ENCODE data around the gene CTTN. TPM values are rescaled to one million over a fixed set of nuclear protein-coding genes. Genes with fewer than 3 reads are reported as not detected.

Gene CTTN
- total and polyA plus RNA-seq, 2 of the 13 experiments (the other 11 are each of a cell fraction or from before 2014, with no cell fraction given): 84.4 to 114 TPM

DNA sequence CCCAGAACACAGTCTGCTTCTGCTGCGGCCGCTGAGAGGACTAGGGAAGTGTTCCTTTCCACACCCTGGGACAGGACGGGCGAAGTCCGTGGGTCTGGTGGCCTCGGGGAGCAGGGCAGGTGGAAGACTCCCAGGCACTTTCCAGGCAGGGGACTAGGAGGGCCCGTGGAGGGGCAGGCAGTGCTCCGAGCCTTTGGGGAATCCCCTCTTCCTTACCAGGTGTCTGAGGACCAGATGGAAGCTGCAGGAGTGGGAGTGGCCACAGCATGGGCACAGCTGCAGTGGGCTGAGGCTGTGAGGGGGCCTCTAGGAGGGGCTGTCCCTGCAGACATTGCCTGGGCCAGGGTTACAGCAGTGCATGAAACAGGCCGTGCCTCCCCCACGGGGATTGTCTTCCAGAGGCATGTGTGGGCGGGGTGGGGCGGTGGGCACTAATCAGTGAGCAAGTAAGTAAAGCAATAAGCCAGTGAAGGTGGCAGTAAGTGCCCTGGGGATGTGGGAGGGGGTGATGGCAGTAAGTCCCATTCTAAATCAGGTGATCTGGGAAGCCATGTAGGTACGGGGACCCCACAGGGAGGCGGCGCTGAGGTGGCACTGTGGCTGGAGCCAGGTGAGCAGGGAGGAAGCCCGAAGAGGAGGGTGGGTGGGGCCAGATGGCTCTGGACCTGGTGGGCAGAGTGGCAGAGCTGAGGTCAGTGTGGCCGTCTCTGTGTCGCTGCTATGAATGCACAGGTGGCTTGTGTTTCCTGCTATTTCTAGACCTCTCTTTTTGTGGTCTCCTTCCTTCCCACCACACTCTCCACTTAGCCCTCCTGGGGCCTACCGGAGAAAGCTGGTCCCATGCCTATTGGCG lies 66.4 kb downstream of the CTTN start:
- H4K20me1 ChIP-seq (ENCODE audit: insufficient read depth, low read length): no peaks in the 10 kb centered on the region
- peaks cover 0 to 15% of the 10 kb centered on the region in 2 experiments; a peak in 1 of 5 replicates for H3K27me3 ChIP-seq (ENCODE audit: control insufficient read depth in 1 of 2, insufficient read depth in 2 of 2, low read length in 2 of 2)
- H3K36me3 ChIP-seq (replicated peaks in 1 of 2; ENCODE audit: control insufficient read depth in 1 of 2, insufficient read depth in 2 of 2, low read length in 2 of 2): no peaks in the 10 kb centered on the region
- H3K4me1 ChIP-seq (ENCODE audit: insufficient read depth, low read length): no peaks in the 10 kb centered on the region
- WGBS (ENCODE audit: low lambda C conversion rate): 53% methylated on average over 19 of the region's 20 CpGs
- H3K9me3 ChIP-seq (ENCODE audit: low read length): no peaks in the 10 kb centered on the region
- H3K4me3 ChIP-seq (replicated peaks in 1 of 3; ENCODE audit: insufficient read depth in 1 of 3, low read depth in 2 of 3, low read length in 3 of 3): no peak overlapping the region
- BruUV-seq (replicated peaks): no TSS peak
- intact Hi-C loops (cut with micrococcal nuclease; ENCODE audit: unreplicated experiment) (no loop called here), in situ Hi-C loops (cut with HindIII; ENCODE audit: extremely low pct_ligation_motif_present, low pct_unique_long_range_greater_than_20kb) (loop anchor here (5.0 to 25.0 kb wide), 2 partner anchors 293 to 948 kb away; no protein-coding TSS in a partner anchor)
- no peak overlapping the region for H3K27ac ChIP-seq (ENCODE audit: extremely low read length, insufficient read depth, low read length)
- no peak for FAIRE-seq
- ChIA-PET POLR2A (no interaction called here), CTCF (ENCODE audit: low intra/inter-chr PET ratio, low total read pairs) (no interaction called here)
- no peak overlapping the region for H3K4me2 ChIP-seq (ENCODE audit: low read depth, low read length)
- no peak for DNase-seq (ENCODE audit: low spot score)
- ATAC-seq: peak; percentile 14
- H3K79me2 ChIP-seq (ENCODE audit: insufficient read depth, low read length): no peaks in the 10 kb centered on the region
- TF ChIP-seq FIP1L1 (IDR thresholded peaks at IDR 0.05; ENCODE audit: borderline replicate concordance, insufficient read depth, low read depth, low read length) (no peak), ZNF3 (CRISPR knock-in tag; IDR thresholded peaks at IDR 0.05) (no peak), PCBP2 (optimal IDR thresholded peaks at IDR 0.05; ENCODE audit: low read depth, low read length, poor library complexity, severe bottlenecking) (no peak), ZNF30 (CRISPR knock-in tag; IDR thresholded peaks at IDR 0.05) (no peak), PRMT3 (CRISPR knock-in tag; IDR thresholded peaks at IDR 0.05; ENCODE audit: borderline replicate concordance, low read depth) (no peak), GLI4 (CRISPR knock-in tag; IDR thresholded peaks at IDR 0.05; ENCODE audit: borderline replicate concordance) (no peak), ZNF232 (CRISPR knock-in tag; IDR thresholded peaks at IDR 0.05; ENCODE audit: borderline replicate concordance) (no peak), NCOA5 (CRISPR knock-in tag; IDR thresholded peaks at IDR 0.05) (no peak), ZNF101 (CRISPR knock-in tag; IDR thresholded peaks at IDR 0.05; ENCODE audit: borderline replicate concordance, low read depth) (no peak), MED13 (CRISPR knock-in tag; IDR thresholded peaks at IDR 0.05) (no peak), HNRNPH1 (optimal IDR thresholded peaks at IDR 0.05; ENCODE audit: low read depth, low read length) (no peak), NR3C1 (CRISPR knock-in tag; IDR thresholded peaks at IDR 0.05) (no peak), ZNF788 (CRISPR knock-in tag; IDR thresholded peaks at IDR 0.05; ENCODE audit: borderline replicate concordance) (no peak)
- TF ChIP-seq, protein P1, sequence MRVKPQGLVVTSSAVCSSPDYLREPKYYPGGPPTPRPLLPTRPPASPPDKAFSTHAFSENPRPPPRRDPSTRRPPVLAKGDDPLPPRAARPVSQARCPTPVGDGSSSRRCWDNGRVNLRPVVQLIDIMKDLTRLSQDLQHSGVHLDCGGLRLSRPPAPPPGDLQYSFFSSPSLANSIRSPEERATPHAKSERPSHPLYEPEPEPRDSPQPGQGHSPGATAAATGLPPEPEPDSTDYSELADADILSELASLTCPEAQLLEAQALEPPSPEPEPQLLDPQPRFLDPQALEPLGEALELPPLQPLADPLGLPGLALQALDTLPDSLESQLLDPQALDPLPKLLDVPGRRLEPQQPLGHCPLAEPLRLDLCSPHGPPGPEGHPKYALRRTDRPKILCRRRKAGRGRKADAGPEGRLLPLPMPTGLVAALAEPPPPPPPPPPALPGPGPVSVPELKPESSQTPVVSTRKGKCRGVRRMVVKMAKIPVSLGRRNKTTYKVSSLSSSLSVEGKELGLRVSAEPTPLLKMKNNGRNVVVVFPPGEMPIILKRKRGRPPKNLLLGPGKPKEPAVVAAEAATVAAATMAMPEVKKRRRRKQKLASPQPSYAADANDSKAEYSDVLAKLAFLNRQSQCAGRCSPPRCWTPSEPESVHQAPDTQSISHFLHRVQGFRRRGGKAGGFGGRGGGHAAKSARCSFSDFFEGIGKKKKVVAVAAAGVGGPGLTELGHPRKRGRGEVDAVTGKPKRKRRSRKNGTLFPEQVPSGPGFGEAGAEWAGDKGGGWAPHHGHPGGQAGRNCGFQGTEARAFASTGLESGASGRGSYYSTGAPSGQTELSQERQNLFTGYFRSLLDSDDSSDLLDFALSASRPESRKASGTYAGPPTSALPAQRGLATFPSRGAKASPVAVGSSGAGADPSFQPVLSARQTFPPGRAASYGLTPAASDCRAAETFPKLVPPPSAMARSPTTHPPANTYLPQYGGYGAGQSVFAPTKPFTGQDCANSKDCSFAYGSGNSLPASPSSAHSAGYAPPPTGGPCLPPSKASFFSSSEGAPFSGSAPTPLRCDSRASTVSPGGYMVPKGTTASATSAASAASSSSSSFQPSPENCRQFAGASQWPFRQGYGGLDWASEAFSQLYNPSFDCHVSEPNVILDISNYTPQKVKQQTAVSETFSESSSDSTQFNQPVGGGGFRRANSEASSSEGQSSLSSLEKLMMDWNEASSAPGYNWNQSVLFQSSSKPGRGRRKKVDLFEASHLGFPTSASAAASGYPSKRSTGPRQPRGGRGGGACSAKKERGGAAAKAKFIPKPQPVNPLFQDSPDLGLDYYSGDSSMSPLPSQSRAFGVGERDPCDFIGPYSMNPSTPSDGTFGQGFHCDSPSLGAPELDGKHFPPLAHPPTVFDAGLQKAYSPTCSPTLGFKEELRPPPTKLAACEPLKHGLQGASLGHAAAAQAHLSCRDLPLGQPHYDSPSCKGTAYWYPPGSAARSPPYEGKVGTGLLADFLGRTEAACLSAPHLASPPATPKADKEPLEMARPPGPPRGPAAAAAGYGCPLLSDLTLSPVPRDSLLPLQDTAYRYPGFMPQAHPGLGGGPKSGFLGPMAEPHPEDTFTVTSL (CRISPR knock-in tag; IDR thresholded peaks at IDR 0.05; ENCODE audit: borderline replicate concordance): no peak
- no peak overlapping the region for H3K9ac ChIP-seq (ENCODE audit: insufficient read depth, low read depth, low read length)
- H2AFZ ChIP-seq (ENCODE audit: low read length): no peak overlapping the region

Measured in HepG2 (cell line).